GM12873 (cell line): ENCODE results near the gene APC.

Source experiments
- CTCF ChIP-seq: IDR thresholded peaks from 2 replicates; pipeline ENCODE4 v1.5.1; 2012; ENCODE audit warnings: low read depth, mild to moderate bottlenecking, moderate library complexity, low read length, control low read depth; ENCODE audit not compliant: insufficient read depth; ENCODE audit errors: missing control alignments

The APC gene

GRCh38 chr5:112718344-112718743 lies 19.3 kb upstream of the APC start:
- TF ChIP-seq CTCF, result no peak

DNA sequence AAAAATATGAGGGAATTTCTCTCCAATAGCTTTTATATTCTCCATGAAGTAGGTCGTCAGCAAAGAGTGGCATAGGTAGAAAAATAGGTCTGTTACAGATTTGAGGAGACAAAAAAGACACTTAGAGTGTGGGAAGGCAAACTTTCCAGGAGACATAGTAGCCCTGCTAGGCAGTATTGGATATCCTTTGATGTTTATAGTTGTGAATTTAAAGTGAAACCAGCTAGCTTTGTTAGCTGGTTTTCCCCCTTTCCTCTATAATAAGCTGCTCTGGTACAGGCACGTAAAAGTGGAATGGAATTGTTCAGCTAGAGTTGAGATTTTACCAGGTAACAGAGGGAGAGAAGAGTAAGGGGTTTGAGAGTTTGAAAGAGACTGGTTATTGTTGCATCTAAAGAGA lies 17.1 kb upstream of the APC start:
- no peak for TF ChIP-seq CTCF

GRCh38 chr5:112724901-112725300 lies 12.8 kb upstream of the APC start:
- TF ChIP-seq CTCF, result no peak

- no peak for TF ChIP-seq CTCF
These were observed 8.1 kb upstream of the APC start for GRCh38 chr5:112729630-112730029.

- no peak for TF ChIP-seq CTCF
These were observed 5.6 kb upstream of the APC start for GRCh38 chr5:112732131-112732530.

- no peak for TF ChIP-seq CTCF
These were observed 4.1 kb upstream of the APC start for GRCh38 chr5:112733586-112733985.

GRCh38 chr5:112734597-112734996 lies 3.1 kb upstream of the APC start:
- no peak for TF ChIP-seq CTCF

DNA sequence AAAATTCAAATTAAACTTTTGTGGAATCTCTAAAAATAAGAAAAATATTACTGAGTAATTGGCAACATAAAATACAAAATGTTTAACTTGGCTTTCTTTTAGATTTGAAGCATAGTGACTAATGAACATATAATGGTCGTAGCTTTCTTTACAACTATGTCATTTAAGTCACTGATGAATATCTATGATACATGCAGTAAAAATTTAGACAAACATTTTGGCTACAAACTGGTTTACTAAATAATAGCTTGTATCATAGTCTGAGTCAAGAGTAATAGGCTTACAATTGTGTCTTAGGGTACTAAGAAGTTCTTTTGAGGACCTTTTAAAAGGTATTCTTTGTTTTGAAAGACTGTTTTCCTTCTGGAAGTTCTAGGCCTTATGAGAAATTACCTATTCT lies 2.0 kb upstream of the APC start:
- TF ChIP-seq CTCF, result no peak
